GM18505 (cell line): ENCODE results near the gene SPN.
"Not testable (repeated sequence)": the region's sequence is repeated elsewhere in the genome, so short reads cannot be mapped to it uniquely, and the experiment has no call there.

Experiments
- ATAC-seq: cut with Tn5 transposase; IDR thresholded peaks from one replicate; pipeline ENCODE4 v1.9.1; 2021; ENCODE audit not compliant: unreplicated experiment
- POLR2A ChIP-seq: IDR thresholded peaks from 4 replicates; pipeline ENCODE4 v1.6.1; 2011; ENCODE audit warnings: borderline replicate concordance; ENCODE audit not compliant: insufficient read depth, insufficient read length; ENCODE audit errors: extremely low read depth

Gene SPN

GRCh38 chr16:29662729-29663015 lies 375 bp upstream of the SPN start:
- ATAC-seq = no peak

DNA sequence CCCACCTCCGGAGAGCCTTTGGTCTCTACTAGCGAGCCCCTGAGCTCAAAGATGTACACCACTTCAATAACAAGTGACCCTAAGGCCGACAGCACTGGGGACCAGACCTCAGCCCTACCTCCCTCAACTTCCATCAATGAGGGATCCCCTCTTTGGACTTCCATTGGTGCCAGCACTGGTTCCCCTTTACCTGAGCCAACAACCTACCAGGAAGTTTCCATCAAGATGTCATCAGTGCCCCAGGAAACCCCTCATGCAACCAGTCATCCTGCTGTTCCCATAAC lies 702 bp downstream of the SPN start:
- TF ChIP-seq POLR2A = no peak
- ATAC-seq = no peak

More at GRCh38 chr16:29662729-29663015, 375 bp upstream of the SPN start:
- no peak for TF ChIP-seq POLR2A

DNA sequence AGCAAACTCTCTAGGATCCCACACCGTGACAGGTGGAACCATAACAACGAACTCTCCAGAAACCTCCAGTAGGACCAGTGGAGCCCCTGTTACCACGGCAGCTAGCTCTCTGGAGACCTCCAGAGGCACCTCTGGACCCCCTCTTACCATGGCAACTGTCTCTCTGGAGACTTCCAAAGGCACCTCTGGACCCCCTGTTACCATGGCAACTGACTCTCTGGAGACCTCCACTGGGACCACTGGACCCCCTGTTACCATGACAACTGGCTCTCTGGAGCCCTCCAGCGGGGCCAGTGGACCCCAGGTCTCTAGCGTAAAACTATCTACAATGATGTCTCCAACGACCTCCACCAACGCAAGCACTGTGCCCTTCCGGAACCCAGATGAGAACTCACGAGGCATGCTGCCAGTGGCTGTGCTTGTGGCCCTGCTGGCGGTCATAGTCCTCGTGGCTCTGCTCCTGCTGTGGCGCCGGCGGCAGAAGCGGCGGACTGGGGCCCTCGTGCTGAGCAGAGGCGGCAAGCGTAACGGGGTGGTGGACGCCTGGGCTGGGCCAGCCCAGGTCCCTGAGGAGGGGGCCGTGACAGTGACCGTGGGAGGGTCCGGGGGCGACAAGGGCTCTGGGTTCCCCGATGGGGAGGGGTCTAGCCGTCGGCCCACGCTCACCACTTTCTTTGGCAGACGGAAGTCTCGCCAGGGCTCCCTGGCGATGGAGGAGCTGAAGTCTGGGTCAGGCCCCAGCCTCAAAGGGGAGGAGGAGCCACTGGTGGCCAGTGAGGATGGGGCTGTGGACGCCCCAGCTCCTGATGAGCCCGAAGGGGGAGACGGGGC lies 1.3 kb downstream of the SPN start:
- no peak for ATAC-seq
- peak; percentile 24 for TF ChIP-seq POLR2A

- no peak for TF ChIP-seq POLR2A
- no peak for ATAC-seq
Measured at GRCh38 chr16:29665294-29666077, 2.4 kb downstream of the SPN start.

- not testable (repeated sequence) for ATAC-seq
Measured at GRCh38 chr16:29667322-29667610, 4.2 kb downstream of the SPN start.

DNA sequence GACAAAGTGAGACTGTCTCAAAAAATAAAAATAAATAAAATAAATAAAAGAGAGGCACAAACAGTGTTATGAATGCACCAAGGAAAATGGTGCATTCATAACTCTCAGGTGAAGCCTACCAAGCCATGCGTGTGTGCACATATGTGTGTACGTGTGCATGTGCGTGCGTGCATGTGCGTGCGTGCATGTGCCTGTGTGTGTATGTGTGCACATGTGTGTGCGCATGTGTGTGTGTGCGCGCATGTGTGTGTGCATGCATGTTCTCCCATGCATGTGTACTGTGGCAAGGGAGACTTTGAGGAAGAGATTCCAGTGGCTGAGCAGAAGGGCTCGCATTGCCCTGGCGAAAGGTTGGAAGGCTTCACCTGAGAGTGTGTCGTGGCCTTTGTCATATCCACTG lies 4.7 kb downstream of the SPN start:
- peak; percentile 46 for TF ChIP-seq POLR2A
- no peak for ATAC-seq

GRCh38 chr16:29668267-29668666 lies 5.2 kb downstream of the SPN start:
- no peak for ATAC-seq
- no peak for TF ChIP-seq POLR2A

DNA sequence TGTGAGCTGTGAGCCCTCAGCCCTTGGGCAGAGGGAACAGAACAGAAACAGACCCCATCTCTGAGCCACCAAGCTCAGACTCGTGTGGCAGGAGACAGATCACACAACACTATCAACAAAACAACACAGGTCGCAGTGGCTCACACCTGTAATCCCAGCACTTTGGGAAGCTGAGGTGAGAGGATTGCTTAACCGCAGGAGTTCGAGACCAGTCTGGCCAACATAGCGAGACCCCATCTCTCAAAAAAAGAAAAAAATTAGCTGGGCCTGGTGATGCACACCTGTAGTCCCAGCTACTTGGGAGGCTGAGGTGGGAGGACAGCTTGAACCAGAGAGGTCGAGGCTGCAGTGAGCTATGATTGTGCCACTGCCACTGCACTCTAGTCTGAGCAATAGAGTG lies 10.5 kb downstream of the SPN start:
- TF ChIP-seq POLR2A = no peak
- ATAC-seq = no peak

DNA sequence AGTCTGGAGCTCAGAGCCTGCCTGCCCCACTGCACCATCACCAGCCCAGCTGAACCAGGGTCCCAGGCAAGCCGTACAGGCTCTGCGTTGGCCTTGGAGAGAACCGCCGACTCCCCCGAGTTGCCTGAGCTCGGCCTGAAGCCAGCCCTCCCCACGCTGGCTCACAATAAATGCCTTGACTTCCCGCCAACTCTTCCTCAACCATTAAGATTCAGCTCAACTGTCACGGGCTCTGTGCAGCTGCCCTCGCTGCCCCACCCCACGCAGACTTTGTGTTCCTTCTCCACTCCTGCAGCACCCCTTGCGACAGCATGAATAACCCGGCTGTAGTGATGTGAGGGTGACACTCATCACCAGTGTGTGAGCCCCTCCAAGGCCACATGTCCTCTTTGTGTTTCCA lies 11.1 kb downstream of the SPN start:
- no peak for TF ChIP-seq POLR2A
- no peak for ATAC-seq

DNA sequence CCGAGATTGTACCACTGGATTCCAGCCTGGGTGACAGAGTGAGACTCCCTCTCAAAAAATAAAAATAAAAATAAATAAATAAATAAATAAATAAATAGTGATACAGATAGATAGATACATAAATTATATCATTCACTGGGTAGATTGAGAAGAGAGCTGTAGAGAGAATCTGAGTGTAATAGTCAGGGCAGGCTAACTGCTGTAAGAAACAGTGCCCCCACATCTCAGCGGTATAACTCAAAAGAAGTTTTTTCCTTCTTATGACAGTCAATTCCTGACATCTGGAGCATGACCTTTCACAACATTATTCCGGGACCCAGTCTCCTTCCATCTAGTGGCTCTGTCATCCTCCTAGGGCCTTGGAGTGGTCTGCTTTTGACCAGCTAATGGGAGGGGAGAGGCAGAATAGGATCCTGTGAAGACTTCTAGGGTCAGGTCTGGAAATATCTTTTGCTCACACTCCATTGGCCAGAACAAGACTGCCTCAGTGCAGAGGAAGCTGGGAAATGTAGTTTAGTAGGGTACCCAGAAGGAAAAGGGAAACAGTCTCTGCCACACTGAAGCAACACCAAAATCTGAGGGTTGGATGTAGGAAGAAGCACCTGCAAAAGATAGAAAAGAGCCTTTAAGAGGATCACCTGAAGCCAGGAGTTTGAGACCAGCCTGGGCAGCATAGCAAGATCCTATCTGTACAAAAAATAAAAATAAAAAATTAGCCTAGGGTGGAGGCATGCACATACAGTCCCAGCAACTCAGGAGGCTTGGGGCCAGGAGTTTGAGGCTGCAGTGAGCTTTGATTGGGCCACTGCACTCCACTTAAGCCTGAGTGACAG lies 13.0 kb downstream of the SPN start:
- no peak for ATAC-seq
- no peak for TF ChIP-seq POLR2A

DNA sequence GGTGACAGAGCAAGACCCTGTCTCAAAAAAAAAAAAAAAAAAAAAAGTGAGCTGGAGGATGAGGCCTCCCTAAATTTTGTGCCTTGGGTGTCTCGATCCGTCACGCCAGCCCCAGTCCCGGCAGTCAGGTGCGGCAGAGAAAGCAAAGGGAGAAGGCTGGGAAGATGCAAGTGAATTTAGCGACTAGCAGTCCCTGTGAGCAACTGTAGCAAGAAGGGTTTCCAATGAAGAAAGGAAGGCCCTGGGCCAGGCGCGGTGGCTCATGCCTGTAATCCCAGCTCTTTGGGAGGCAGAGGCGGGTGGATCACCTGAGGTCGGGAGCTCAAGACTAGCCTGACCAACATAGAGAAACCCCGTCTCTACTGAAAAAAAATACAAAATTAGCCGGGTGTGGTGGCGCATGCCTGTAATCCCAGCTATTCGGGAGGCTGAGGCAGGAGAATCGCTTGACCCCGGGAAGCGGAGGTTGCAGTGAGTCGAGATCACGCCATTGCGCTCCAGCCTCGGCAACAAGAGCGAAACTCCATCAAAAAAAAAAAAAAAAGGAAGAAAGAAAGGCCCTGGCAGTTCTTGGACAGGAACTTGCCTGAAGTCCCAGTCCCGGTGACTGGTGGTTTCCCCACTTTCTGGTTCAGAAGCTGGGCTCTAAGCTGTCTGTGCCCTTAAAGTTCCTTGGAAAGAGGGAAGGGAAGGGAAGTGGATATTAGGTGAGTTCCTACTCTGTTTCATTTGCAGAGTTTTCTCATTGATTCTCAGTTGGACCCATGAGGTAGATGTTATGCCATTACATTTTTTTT lies 14.1 kb downstream of the SPN start:
- no peak for TF ChIP-seq POLR2A
- ATAC-seq = no peak

GRCh38 chr16:29678691-29679267 lies 15.7 kb downstream of the SPN start, which contains the start of gene QPRT:
Gene QPRT (plus strand): TSS chr16:29679180. CDS start chr16:29679198, 18 bp downstream.
- no peak for ATAC-seq
- TF ChIP-seq POLR2A = no peak

DNA sequence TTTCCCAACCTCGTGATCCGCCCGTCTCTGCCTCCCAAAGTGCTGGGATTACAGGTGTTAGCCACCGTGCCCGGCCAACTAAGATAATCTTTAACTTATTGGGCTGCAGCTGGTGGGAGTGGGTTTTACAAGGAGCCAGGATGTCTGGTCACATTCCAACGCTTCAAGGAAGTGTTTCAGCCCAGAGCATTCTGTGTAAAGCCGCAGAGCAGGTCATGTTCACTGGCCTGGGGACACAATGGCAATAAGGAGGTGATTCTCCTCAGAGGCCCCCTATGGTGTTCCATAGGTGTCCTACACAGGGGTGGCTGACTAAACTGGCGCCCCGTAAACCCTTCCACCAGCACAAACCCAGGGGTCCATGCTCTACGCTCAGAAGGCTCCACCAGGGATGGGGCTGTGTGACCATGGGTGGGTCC lies 17.1 kb downstream of the SPN start:
- no peak for ATAC-seq
- no peak for TF ChIP-seq POLR2A
